Stimulated activated CD4-positive, alpha-beta T cell treated with anti-CD3 and anti-CD28 coated beads, Interleukin-2, amount 100 ng/mL, for 24 hours (primary cell): ENCODE measurements around the gene PEPD.

ENCODE experiments used
- DNase-seq, 2 donors: peaks; one replicate each; pipeline ENCODE4 v3.0.0-alpha.2; 2020

Gene PEPD

DNA sequence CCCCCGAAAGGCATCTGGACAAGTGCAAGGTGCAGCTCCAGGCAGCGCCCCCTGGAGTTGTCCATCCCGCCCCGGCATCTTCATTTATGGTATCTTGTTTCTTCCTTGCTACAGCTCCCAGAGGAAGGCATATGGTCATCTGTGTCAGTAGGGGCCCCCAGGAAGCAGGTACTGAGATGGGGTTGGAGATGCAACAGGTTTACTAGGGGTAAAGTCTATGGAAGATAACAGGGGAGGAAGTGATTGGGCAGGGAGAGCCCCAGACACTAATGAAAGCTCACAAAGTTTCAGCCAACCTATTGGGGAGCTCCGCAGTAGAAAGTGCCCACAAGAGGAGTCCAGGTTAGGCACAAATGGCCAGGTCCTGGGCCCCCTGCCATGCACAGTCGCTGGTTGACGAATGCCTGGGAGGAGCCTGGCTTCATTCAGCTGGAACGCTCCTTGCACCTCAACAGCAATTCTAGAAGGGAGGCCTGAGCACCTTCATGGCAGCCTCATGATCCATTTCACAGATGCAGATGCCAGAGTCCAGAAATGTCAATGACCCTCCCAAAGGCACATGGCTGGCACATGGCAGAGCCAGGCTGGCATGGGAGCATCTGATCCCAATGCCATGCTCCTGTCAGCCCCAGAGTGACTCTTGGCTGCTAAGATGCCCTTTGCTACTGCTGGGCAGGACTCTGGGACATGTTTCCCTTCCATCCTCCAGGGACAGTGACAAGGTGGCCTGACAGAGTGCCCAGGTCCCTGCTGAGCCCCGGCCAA, 23.8 kb upstream of the PEPD start:
- no peak for DNase-seq

DNA sequence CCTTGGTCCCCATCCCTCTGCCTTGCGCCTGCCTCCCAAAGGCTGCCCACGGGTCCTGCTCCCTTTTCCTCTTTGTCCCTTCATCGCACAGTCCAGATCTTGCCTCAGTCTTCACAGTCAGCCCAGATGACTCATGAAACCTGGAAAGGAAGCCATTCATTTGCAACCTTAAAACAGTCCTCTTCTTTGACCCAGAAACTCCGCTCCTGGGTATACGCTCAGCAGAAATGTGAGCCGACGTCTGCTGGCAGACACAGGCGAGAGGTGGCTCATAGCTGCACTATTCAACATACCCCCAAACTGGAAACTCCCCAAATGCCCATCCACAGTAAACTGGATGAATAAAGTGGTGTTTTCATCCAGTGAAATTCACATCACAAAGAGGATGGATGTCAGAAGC, 13.6 kb upstream of the PEPD start:
- DNase-seq, result no peak

DNA sequence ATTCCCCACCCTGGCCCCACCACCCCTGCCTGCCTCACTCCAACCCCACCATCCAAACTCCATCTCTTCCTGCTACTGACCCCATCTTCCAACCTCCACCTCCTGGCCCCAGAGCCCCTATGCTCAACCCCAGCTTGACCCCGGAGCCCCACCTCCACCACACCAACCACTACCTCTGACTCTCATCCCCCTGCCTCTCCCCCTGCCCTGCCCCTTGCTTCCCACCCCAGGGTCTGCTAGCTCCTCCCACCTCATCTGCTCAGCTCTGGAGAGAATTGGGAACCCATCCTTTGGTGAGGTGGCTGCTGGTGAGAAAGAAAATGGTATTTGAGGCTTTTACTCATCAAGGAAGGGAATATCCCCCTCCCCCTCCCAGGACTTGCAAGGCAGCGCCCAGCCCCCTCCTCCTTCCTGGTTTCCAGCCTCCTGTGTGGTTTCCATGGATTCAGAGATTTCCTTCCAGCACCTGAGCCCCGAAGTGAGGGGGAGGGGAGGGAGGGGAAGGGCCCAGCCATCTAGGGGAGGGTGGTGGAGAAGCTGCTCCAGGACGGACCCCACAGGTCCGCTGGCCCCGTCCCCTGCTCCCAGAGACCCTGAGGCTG, 11.4 kb upstream of the PEPD start:
- no peak for DNase-seq

DNA sequence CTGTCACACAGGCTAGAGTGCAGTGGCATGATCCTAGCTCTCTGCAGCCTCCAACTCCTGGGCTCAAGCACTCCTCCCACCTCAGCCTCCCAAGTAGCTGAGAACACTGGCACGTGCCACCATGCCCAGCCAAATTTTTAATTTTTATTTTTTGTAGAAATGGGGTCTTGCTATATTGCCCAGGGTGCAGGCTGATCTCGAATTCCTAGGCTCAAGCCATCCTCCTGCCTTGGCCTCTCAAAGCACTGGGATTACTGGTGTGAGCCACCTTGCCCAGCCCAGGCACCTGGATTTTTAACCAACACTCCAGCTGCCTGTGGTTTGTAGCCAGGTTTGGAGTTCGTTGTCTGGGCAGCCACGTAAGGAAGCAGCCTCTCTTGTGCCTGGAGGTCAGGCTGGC, 9.3 kb upstream of the PEPD start:
- no peak for DNase-seq

DNA sequence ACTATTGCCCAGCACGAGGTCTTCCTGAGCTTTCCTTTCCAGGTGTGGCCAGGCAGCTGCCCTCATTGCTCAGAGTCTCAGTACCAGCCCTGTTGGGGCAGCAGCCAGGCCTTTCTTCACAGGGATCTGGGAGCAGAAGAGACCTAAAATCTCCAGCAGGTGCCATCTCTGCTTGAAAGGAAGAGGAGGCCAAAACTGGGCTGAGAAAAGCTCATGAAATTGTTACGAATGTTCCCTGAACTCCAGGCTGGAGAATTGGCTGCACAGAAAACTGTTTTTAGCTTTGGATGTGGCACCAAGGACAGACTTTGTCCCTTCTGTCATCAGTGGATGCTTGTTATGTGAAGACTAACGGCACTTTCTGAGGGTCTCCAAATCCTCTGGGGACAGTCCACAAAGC, 8.7 kb upstream of the PEPD start:
- DNase-seq, result no peak

DNA sequence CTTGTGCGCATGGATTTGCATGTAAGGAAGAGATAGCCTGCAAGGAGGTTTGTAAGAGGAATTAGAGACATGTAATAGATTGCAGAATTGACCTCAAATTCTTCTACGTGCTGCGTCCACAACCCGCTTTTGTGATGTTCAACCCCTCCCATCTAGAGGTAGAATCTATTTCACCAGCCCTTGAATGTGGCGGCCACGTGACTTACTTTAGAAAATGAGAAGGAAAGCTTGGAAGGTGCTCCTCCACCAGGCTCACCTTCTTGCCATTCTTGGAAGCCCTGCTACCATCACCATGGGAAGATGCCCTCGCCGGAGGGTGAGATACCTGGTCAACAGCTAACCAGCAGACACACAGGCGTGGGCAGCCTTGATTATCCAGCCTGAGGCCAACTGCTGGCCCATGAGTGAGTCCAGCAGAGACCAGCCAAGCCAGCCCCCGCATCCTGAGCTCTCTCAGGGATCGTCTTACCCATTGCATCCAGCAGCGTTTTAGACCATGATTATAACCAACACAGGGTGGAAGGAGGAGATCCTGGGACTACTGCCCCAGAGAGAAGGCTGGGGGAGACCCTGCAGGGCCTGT, 7.6 kb upstream of the PEPD start:
- no peak for DNase-seq

DNA sequence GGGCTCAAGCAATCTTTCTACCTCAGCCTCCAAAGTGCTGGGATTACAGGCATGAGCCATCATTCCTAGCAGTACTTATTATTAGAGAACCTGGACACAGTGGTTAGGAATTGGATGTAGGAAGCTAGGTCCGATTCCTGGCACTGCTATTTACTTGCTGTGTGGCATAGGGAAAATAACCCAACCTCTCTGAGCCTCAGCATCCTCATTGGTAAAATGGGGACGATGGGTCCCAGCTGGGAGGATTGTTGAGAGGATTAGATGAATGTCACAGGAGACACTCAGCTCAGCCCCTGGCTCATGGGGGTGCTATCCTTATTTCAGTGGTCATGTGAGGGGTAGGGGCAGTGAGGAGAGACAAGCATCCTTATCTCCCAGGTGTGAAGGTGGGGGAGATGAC, 6.8 kb upstream of the PEPD start:
- no peak for DNase-seq

DNA sequence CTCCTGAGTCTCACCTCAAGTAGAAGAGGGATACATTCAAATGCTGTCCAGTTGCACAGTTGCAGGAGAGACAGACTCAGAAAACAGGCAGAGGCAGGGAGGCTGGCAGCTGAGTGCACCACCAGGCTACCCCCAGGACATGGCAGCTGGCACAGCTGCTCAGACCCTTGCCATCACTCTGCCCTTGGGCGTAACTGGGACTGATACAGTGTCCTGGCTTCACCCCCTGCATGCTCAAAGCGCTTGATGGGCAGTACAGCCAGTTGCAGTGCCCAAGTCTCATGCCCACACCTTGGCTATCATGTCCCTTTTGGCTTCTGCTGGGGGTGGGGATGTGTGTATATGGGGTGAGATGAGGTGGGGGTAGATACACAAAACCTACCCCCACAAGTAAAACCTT, 5.5 kb upstream of the PEPD start:
- DNase-seq, result no peak

DNA sequence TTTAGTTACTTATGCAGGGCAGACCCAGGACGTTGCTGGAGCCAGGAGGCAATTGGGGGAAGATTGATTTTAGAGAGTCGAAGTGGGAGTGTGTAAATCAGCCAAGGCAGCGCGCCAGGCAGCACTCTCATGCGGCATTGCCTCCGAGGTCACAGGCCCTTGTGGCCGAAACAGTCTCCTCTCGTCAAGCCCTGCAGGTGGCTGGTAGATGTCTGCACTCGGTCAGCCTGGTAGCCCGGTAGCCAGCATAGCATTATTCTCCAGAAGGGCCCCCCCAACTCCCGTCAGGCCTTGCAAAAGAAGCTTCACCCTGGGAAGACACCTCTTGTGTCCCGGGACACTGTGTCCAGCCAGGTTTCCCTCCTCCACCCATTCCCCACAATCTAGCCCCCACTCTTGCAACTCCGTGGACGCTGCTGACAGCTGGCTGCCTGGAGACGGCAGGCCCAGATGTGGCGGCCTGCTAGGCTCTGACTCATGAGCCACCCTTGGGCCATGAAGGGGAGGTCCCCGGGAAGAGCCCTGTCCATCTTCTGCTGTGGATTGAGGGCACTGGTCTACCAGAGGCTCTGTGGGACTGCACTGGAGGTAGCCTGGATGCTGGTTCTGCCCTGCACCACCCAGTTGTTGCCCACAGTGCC, 2.6 kb upstream of the PEPD start:
- DNase-seq, result no peak

DNA sequence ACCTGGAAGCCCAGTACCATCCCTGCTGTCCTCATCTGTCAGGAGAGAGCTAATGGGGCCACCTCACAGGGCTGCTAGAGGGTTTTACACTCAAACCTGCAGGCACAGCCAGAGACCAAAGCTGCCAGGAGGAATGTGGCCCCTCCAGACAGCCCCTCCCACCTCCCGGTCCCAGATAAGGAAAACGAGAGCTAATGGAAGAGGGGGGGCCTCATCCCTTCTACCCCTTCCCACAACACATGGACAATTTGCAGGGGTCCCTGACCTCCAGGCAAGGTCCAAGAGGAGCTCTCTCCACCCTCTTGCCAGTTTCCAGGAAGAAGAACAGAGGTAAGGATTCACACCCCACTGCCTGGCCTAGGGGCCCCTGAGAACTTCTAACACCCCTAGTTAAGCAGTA, 1.6 kb upstream of the PEPD start:
- no peak for DNase-seq

DNA sequence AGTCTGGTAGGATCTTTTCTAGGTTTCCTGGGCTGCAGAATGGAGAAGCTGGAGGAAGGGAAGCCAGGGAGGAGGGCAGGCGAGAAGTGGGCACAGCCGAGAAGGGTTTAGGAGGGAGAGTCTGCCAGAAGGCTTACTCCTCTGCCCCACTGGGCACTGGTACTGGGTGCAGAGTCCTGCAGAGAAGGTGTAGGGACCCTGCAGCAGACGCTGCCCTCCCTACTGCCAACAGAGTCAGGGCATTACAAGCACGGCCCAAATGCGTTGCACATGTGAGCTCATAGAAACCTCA, 726 bp upstream of the PEPD start:
- no peak for DNase-seq

DNA sequence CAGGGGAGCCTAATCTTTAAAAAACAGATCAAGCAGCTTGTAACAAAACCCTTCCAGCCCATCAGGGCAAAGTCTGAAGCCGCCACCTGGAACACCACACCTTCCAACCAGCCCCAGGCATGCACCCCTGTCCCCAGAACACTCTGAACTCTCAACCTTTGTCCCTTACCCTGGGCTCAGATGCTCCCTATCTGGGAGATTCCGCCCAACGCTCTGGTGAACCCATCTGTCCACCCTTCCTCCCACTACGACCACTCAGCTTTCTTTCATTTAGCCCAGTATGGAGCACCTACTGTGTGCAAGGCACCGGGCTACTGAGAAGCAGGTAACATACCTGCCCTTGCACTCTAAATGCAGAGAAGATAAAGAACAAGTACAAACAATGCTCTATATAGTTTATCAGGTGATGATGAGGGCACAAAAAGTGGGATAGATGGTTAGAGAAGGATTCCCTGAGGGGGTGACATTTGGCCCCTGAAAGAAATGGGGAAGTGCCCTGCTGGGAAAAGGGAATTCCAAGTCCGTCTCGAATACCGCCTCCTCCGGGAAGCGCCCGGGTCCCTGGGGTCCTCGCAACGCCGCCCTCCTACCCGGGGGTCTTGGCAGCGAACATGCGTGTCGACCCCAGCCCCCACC, 629 bp downstream of the PEPD start:
- no peak for DNase-seq

DNA sequence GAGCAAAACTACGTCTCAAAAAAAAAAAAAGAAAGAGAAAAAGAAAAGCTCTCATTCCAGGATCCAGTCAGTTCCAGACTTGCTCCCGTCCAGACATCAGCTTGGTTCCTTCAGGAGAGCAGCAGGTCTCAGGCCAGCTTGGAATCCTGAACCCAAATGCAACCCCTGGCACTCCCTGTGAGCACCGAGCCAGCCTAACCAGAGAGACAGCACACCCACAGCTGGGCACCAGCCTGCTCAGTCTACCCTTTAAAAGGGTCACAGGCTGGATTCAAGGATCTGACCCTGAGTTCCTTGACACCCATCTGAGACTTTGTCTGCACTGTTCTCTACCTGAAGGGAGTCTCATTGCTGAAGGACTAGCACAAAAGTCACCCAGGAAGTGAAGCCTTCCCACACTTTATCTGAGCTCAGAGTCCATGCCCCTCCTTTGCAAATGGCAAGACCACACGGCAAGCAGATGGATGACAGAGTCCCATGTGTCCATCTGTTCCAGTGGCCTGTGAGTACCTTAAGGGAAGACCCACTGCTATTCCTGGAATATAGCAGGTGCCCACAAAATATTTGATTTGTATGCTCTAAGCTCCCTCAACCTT, 1.4 kb downstream of the PEPD start:
- DNase-seq, result no peak

DNA sequence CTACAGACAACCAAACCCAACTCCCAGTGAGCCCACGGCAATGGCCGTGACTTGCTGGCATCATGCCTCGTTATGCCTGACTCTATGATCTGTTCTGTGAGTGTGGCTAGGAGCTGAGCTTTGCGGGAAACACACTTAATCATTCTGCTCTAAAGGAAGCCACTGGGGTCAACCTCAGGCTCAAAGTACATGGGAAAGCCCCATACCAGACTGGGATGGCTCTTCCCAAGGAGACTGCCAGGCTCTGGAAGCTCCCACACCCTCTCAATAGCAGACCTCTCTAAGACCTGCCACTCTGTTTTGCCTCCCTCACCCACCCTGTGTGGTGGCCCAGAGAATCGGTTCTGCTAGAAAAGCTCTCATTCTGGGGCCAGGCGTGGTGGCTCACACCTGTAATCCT, 2.2 kb downstream of the PEPD start:
- DNase-seq, result no peak

DNA sequence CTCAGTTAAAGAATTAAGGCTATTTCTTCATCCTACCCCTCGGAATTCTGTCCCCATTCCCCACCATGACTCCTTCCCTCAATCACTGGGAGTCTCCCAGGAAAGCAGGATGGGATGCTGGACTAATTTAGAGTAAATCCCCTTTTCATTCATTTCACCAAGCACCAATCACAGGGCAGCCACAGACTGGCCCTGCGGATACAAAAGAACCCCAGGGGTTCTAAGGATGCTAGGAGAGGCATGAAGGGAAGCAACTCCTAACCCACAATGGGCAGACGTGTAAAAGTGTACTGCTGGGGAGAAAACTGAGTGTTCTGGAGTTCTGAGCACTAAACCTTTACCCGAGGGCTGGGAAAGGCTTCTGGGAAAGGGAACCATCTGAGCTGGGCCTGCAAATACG, 3.0 kb downstream of the PEPD start:
- no peak for DNase-seq

DNA sequence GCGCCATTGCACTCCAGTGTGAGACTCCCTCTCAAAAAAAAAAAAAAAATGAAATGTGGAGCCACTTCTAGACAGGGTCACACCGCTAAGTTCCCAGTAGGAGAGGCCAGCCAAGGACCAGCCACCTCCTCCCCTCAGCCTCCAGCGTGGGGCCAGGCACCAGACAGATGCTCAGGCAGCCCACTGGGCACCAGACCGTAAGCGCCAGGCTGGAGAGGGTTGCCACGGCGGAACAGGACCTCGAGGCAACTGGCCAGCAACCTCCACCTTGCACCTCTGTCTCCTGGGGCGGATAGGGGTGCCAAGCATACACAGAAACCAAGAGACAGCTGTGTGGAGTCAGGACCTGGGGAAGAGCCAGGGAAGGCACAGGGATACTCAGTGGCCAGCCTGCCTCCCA, 3.7 kb downstream of the PEPD start:
- no peak for DNase-seq

DNA sequence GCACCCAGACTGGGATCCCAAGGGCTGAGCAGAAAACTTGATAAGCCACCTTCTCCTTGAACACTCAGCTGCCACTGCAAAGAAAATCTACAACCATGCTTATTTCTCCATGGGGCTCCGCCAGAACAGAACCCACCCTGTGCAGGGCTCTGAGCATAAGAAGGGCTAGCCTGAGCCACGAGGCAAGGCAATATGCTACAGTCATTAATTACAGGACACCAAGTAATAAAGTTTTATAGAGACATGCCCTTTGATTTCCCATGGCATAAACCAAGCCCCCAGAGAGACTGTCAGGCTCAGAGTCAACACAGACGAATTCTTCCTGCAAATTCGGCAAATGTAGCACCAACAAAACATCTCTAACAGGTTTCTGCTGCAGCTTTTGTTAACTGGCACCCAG, 5.7 kb downstream of the PEPD start:
- no peak for DNase-seq

DNA sequence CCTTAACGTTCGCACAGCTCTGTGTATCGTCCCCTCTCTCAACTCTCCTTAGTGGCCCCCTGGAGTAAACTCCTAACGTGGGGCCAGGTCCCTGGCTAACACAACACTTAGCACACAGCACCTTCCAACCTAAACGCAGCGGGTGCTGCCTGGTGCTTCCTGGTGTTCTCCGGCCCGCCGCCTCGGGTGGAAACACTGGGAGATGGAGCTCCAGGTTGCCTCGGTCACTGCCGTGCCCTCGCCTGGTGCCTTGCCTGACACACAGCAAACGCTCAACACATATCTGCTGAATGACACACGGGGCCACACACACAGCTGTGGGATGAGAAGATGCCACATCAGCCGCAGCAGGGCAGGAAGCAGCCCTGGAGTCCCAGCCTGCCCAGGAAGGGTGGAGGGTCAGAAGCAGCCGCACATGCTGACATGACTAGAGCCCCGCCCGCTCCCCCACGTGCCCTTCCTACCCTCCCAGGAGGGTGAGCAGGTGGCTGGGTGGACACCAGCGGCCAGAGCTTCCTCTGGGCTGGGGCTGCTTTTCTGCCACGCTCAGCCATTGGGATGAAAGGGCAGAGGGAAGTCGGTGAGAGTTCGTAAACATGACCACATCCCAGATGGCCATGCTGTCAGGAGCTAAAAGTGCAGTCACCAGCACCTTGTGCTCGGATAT, 6.6 kb downstream of the PEPD start:
- no peak for DNase-seq

DNA sequence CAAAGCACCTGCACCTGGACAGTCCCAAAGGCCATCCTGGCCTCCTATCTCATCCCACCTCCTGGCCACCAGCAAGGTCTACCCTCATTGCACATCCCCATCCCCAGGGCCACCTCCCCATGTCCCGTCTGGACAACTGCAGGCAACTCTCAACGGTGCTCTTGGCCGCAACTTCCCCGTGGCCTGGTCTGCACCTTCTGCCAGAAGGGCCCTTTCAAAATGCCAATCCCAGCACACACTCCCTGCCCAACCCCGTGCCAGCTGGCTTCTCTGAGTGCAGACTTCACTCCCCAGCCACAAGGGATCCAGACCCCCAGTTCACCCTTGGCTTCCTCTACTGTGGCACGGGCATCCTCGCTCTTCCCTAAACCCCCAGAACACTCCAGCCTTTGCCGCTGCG, 8.2 kb downstream of the PEPD start:
- no peak for DNase-seq

DNA sequence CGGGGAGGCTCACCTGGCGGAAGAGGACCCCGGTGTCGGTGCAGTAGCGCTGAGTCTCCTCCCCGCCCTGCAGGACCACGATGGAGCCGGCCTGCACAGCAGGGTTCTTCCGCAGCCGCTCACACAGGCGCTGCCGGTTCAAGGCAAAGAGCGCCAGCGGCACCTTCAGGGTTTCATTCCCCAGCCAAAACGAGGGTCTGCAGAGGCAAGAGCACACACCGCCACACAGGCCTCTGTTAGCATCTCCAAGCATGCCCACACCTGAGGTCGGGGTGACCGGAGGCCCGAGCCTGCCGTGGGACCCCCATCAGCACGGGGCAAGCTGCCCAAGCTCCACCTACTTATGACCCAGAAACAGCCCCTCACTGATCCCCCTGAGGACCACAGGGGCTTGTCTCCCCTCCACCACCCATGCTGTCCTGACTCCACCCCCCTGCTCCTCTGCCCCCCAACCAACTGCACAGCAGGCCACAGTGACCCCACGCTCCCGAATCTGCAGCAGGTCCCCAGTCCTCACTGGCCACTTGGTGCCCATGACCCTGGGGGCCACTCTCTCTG, 8.9 kb downstream of the PEPD start:
- no peak for DNase-seq

DNA sequence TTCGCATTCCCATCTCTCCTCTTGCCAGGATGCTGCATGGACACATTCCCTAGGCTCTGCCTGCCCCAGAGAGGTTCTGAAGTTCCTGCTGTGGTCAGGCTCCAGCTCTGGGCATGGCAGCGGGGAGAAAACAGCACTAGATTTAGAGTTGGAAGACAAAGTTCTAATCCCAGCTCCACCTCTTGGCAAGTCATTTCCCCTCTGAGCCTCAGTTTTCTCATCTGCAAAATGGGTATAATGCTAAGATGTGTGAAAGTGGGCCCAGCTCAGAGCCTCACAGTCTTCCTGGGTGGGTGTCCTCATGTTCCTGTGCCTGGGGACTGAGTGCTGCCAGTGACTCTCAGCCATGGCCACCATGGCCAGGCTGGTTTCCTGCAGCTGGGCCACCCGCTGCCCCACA, 9.6 kb downstream of the PEPD start:
- DNase-seq, result no peak

DNA sequence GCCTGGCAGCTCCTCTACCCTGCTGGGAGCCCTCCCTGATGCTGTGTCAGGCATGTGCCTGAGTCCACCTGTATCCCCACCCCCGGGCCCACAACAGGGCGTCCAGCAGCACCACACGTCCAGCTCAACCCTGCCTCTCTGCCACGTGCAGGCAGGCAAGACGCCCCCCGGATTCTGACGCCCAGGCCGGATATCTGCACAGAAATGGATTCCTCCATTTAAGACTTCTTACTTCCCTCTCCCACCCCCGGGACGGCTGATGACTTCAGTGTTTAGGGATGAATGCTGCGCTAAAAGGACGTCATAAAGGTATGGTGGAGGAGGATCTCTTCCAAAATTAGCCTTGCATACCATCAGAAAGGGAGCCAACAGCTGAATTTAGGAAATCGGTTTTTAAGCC, 10.2 kb downstream of the PEPD start:
- DNase-seq, result no peak
